Measurements from ENCODE around the gene ELOVL2. TPM values are rescaled to one million over a fixed set of nuclear protein-coding genes. Genes with fewer than 3 reads are reported as not detected.
A peak's percentile ranks its signal among the peaks of the same experiment; 100 is the strongest.
"Not testable (repeated sequence)": the region's sequence is repeated elsewhere in the genome, so short reads cannot be mapped to it uniquely, and the experiment has no call there.

Gene ELOVL2
- total RNA-seq = 1 to 10 TPM in 1 of 2 donors, under 1 TPM in 1; 0.31 to 2.8 TPM
- polyA plus RNA-seq = under 1 TPM; 0.16 to 0.18 TPM
- long read RNA-seq, donor 1 = 0 reads
- long read RNA-seq, donor 2 = 0 reads
- long read RNA-seq, donor 3 = 0 reads
- long read RNA-seq, donor 4 = 0 reads
- long read RNA-seq, donor 5, partial matches to known transcripts = 0 of 1 reads
- long read RNA-seq, donor 5, other reads (novel, unspliced or antisense) = 0 of 1 reads

DNA sequence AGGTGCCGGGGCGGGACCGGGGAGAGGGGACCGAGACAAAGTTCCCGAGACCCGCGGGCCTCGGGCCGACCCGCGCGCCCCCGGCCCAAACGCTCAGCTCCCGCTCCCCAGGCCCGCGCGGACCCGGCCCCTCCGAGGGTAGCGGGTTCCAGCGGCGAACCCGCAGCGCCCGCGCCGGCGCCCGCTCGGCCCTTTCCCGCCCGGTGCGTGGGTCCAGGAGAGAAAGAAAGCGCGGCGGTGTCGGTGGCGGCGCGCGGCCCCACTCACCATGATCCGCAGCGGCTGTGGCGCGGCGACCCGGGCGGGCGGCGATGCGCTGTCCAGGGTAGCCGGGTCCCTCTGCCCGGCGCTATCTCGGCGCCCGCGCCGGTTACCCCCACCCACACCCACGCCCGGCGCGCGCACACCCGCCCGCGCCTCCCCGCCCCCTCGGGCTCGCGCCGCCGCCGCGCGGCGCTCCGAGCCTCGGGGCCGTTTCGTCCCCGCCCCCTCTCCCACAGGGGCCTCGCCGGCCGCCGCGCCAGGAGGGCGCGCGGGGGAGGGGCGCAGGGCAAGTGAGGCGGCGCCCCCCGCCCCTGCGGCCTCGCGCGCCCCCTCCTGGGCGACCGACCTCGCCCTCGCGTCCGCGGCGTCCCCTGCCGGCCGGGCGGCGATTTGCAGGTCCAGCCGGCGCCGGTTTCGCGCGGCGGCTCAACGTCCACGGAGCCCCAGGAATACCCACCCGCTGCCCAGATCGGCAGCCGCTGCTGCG lies at the start of gene ELOVL2:
Gene ELOVL2, minus strand, starts transcription at position 345 of the 751 bp plus-strand sequence. Its CDS starts 75 bp downstream, at position 270.
- Histone ChIP-seq H3K4me3 (peak within 1 kb of the TSS; percentile 35), H3K36me3 (ENCODE audit: control insufficient read depth in 4 of 4, insufficient read depth in 4 of 4, low read length in 4 of 4) (no peaks in the 10 kb centered on the region), H3K9me3 (ENCODE audit: control insufficient read depth in 4 of 4, insufficient read depth in 3 of 4, low read length in 3 of 4) (peaks cover 0 to 6% (median 0%) of the 10 kb centered on the region in 4 donors), H3K27ac (ENCODE audit: low read depth in 1 of 2, low read length in 1 of 2) (no peak within 1 kb of the TSS), H3K27me3 (ENCODE audit: control insufficient read depth in 3 of 3, insufficient read depth in 3 of 3, low read length in 2 of 3) (peaks cover 0 to 72% (median 35%) of the 10 kb centered on the region in 3 donors), H3K9ac (ENCODE audit: insufficient read depth in 1 of 2, low read length in 2 of 2) (no peak within 1 kb of the TSS), H3K4me1 (ENCODE audit: control insufficient read depth in 5 of 5, insufficient read depth in 5 of 5, low read length in 5 of 5) (peaks cover 0 to 10% (median 0%) of the 10 kb centered on the region in 5 donors)
- peak; percentile 51 to 76 (median 67) for DNase-seq
- no peak for TF ChIP-seq CTCF (IDR thresholded peaks at IDR 0.05; ENCODE audit: control extremely low read depth, extremely low read depth)
- peak; percentile 89 for ATAC-seq (ENCODE audit: insufficient read depth, low FRiP score)
- 1 to 5% methylated on average over 68 to 124 of the region's 124 CpGs for WGBS, 2 donors

GRCh38 chr6:11093376-11093625 lies 49.2 kb upstream of the ELOVL2 start:
- Histone ChIP-seq H3K27ac (ENCODE audit: low read depth in 1 of 2, low read length in 1 of 2) (peak overlapping the region; percentile 98 to 99), H3K36me3 (ENCODE audit: control insufficient read depth in 4 of 4, insufficient read depth in 4 of 4, low read length in 4 of 4) (peaks cover 0 to 3% (median 0%) of the 10 kb centered on the region in 4 donors), H3K4me3 (peak overlapping the region; percentile 91), H3K9ac (ENCODE audit: insufficient read depth in 1 of 2, low read length in 2 of 2) (peak overlapping the region; percentile 26 to 88), H3K27me3 (ENCODE audit: control insufficient read depth in 3 of 3, insufficient read depth in 3 of 3, low read length in 2 of 3) (no peaks in the 10 kb centered on the region), H3K4me1 (ENCODE audit: control insufficient read depth in 5 of 5, insufficient read depth in 5 of 5, low read length in 5 of 5) (peaks cover 0 to 10% (median 5%) of the 10 kb centered on the region in 5 donors), H3K9me3 (ENCODE audit: control insufficient read depth in 4 of 4, insufficient read depth in 3 of 4, low read length in 3 of 4) (no peaks in the 10 kb centered on the region)
- ATAC-seq (ENCODE audit: insufficient read depth, low FRiP score) (no peak), DNase-seq (no peak)
- WGBS, 2 donors = 0 to 1% methylated on average over 17 of the region's 17 CpGs
- TF ChIP-seq CTCF (IDR thresholded peaks at IDR 0.05; ENCODE audit: control extremely low read depth, extremely low read depth) = no peak

GRCh38 chr6:11092668-11093375 lies 48.7 kb upstream of the ELOVL2 start:
- Histone ChIP-seq H3K4me1 (ENCODE audit: control insufficient read depth in 5 of 5, insufficient read depth in 5 of 5, low read length in 5 of 5) (peaks cover 0 to 10% (median 5%) of the 10 kb centered on the region in 5 donors), H3K27me3 (ENCODE audit: control insufficient read depth in 3 of 3, insufficient read depth in 3 of 3, low read length in 2 of 3) (no peaks in the 10 kb centered on the region), H3K36me3 (ENCODE audit: control insufficient read depth in 4 of 4, insufficient read depth in 4 of 4, low read length in 4 of 4) (peaks cover 0 to 3% (median 0%) of the 10 kb centered on the region in 4 donors), H3K9ac (ENCODE audit: insufficient read depth in 1 of 2, low read length in 2 of 2) (peak overlapping the region; percentile 26 to 88), H3K27ac (ENCODE audit: low read depth in 1 of 2, low read length in 1 of 2) (peak overlapping the region; percentile 98 to 99), H3K9me3 (ENCODE audit: control insufficient read depth in 4 of 4, insufficient read depth in 3 of 4, low read length in 3 of 4) (no peaks in the 10 kb centered on the region), H3K4me3 (peak overlapping the region; percentile 91)
- 3 to 4% methylated on average over 10 of the region's 10 CpGs for WGBS, 2 donors
- no peak for TF ChIP-seq CTCF (IDR thresholded peaks at IDR 0.05; ENCODE audit: control extremely low read depth, extremely low read depth)
- DNase-seq (peak in 1 of 3 donors; percentile 67), ATAC-seq (ENCODE audit: insufficient read depth, low FRiP score) (no peak)

GRCh38 chr6:11091141-11091540 lies 47.0 kb upstream of the ELOVL2 start:
- ATAC-seq (ENCODE audit: insufficient read depth, low FRiP score) = not testable (repeated sequence)
- 90 to 93% methylated on average over 5 of the region's 5 CpGs for WGBS, 2 donors

More at GRCh38 chr6:11091141-11091540, 47.0 kb upstream of the ELOVL2 start:
- H3K36me3 ChIP-seq (ENCODE audit: control insufficient read depth in 4 of 4, insufficient read depth in 4 of 4, low read length in 4 of 4); H3K9ac ChIP-seq (ENCODE audit: insufficient read depth in 1 of 2, low read length in 2 of 2); H3K27ac ChIP-seq (ENCODE audit: low read depth in 1 of 2, low read length in 1 of 2); H3K9me3 ChIP-seq (ENCODE audit: control insufficient read depth in 4 of 4, insufficient read depth in 3 of 4, low read length in 3 of 4); DNase-seq; H3K27me3 ChIP-seq (ENCODE audit: control insufficient read depth in 3 of 3, insufficient read depth in 3 of 3, low read length in 2 of 3); H3K4me3 ChIP-seq: not testable (repeated sequence)
- peaks cover 0 to 10% (median 3%) of the 10 kb centered on the region in 5 donors for H3K4me1 ChIP-seq (ENCODE audit: control insufficient read depth in 5 of 5, insufficient read depth in 5 of 5, low read length in 5 of 5)
